22Rv1 (cell line): ENCODE data around the gene ARRDC2.

Experiments
- CTCF ChIP-seq: fragments of 450-650 bp; IDR thresholded peaks from 2 replicates; pipeline ENCODE4 v1.5.1; 2017; ENCODE audit warnings: mild to moderate bottlenecking
- ZFX ChIP-seq: fragments of 450-650 bp; IDR thresholded peaks from 2 replicates; pipeline ENCODE4 v1.6.1; 2017; ENCODE audit warnings: antibody characterized with exemption, borderline replicate concordance

- no peak for TF ChIP-seq CTCF
- TF ChIP-seq ZFX = no peak
Measured at GRCh38 chr19:18000480-18000914, 7.5 kb upstream of the ARRDC2 start.
